Activated T-helper 1 cell treated with anti-CD3 and anti-CD28 coated beads, Interleukin-12 subunit alpha, Interleukin-12 subunit beta, Interleukin-2, Interleukin-4 antibody, amounts not matched to agents 30 ng/mL and 10 ng/mL and 1 ng/mL, durations not matched to agents 14 hours and 24 hours and 36 hours (primary cell): ENCODE measurements around the gene SMAD3. TPM values are rescaled to one million over a fixed set of nuclear protein-coding genes. Genes with fewer than 3 reads are reported as not detected.
A peak's percentile ranks its signal among the peaks of the same experiment; 100 is the strongest.

Experiments
- DNase-seq: peaks from one replicate; pipeline ENCODE4 v3.0.0; 2021; ENCODE audit warnings: low spot score
- H3K27ac Mint-ChIP-seq: one replicate; pipeline ENCODE4 v1.8.0; 2021; ENCODE audit warnings: mild to moderate bottlenecking, mixed read lengths
- H3K27me3 Mint-ChIP-seq: one replicate; pipeline ENCODE4 v1.8.0; 2022; ENCODE audit warnings: mild to moderate bottlenecking, moderate library complexity, mixed read lengths; ENCODE audit not compliant: insufficient read depth
- H3K36me3 Mint-ChIP-seq: one replicate; pipeline ENCODE4 v1.8.0; 2021; ENCODE audit warnings: low read depth, mixed read lengths
- H3K4me1 Mint-ChIP-seq: one replicate; pipeline ENCODE4 v1.8.0; 2021; ENCODE audit warnings: low read depth, mixed read lengths
- H3K4me3 Mint-ChIP-seq: one replicate; pipeline ENCODE4 v1.8.0; 2021; ENCODE audit warnings: mild to moderate bottlenecking, moderate library complexity, mixed read lengths
- H3K9me3 Mint-ChIP-seq: one replicate; pipeline ENCODE4 v1.8.0; 2021; ENCODE audit warnings: mixed read lengths
- intact Hi-C: fragments of 100-400 bp; cut with micrococcal nuclease; formaldehyde crosslinking; loops from one replicate; pipeline ENCODE4 v1.15.1; 2024
- total RNA-seq: library from RNA; stranded (reverse); gene quantifications from 2 replicates; pipeline ENCODE4 v1.2.3, GENCODE V29; 2022

The SMAD3 gene
- total RNA-seq, 1 donor from 2014 or later, result 80.4 TPM

DNA sequence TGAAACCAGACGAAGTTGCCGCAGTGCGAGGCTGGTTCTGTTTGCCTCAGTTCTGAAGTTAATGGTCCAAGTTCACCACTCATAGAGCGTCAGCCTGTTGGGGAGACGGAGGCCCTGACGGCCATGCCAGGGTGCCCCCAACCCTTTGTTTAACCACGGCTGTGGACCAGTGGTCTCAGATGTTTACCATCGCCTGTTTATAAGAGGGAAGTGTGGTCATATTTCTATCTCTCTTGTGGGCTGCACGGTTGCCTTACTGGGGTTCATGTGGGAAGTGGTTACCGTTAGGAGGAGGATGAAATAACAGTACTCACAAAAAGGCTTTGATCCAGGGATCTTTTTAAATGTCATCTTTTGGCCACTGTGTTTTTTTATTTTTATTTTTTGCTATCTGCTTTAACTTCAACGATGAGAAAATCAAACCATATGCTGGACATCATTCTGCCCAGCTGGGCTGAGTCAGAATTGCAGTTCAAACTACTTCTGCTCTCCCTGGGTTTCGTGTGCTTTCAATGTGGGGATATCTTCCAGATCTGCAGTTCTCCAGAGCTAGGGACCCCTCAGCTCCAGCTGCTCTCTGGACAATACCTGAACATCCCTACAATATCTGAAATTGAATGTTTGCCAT, 17.8 kb downstream of the SMAD3 start:
- peaks cover 94% of the 10 kb centered on the region for H3K4me1 Mint-ChIP-seq
- intact Hi-C loops, result loop anchor here (2.0 kb wide), 1 partner anchor 136 kb away; no protein-coding TSS in a partner anchor
- peak overlapping the region; percentile 98 for H3K27ac Mint-ChIP-seq
- no peaks in the 10 kb centered on the region for H3K27me3 Mint-ChIP-seq
- peak overlapping the region; percentile 87 for H3K4me3 Mint-ChIP-seq
- no peaks in the 10 kb centered on the region for H3K9me3 Mint-ChIP-seq
- DNase-seq, result no peak
- H3K36me3 Mint-ChIP-seq, result peaks cover 62% of the 10 kb centered on the region

DNA sequence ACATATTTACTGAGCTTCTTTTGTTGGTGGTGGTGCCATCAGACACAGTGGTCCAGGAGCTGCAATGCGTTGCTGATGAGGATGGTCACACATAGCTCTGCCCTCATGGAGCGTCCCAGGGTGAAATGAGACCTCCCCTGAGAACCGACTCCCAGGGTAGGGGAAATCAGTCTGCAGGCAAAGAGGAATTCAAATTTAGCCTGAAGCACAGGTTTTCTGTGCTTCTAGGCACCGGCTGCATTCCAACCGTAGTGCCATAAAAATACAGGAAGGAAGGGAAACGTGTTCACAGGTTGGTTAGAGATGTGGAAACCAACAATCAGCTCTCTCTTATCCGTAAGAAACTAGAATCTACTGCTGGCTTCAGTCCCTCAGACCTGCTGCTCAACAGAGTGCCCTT, 19.2 kb downstream of the SMAD3 start:
- H3K4me3 Mint-ChIP-seq, result peak overlapping the region; percentile 72
- no peaks in the 10 kb centered on the region for H3K9me3 Mint-ChIP-seq
- no peaks in the 10 kb centered on the region for H3K27me3 Mint-ChIP-seq
- peak overlapping the region; percentile 98 for H3K27ac Mint-ChIP-seq
- DNase-seq, result no peak
- peaks cover 100% of the 10 kb centered on the region for H3K4me1 Mint-ChIP-seq
- intact Hi-C loops, result no loop called here
- peaks cover 63% of the 10 kb centered on the region for H3K36me3 Mint-ChIP-seq

DNA sequence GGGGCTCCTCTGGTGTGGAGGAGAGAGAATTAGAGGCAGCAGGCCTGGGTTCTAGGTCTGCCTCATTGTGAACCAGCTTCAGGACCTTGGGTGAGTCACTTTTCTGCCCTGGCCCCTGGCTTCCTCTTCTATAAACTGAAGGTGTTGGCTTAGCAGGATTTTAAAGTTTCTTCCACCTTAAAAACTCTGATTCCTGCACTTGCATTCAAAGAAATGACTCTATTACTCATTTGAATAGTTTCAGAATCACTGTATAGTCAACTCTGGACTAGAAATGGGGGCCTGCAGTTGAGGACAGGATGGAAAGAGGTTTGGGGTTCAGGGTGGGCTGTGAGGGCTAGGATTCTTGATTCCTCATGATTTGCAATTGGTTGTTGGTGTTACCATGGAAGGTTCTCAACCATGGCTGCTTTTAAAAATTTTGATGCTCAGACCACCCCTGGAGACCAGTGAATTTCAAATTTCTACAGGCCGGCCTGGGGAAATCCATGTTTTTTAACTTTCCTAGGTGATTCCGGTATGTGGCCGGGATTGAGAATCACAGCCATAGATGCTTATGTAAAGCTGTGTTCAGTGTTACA, 19.9 kb downstream of the SMAD3 start:
- peaks cover 56% of the 10 kb centered on the region for H3K36me3 Mint-ChIP-seq
- peaks cover 100% of the 10 kb centered on the region for H3K4me1 Mint-ChIP-seq
- H3K27ac Mint-ChIP-seq, result peak overlapping the region; percentile 98
- peak overlapping the region; percentile 72 for H3K4me3 Mint-ChIP-seq
- no peaks in the 10 kb centered on the region for H3K9me3 Mint-ChIP-seq
- peak; percentile 51 for DNase-seq
- H3K27me3 Mint-ChIP-seq, result no peaks in the 10 kb centered on the region
- intact Hi-C loops, result loop anchor here (1.0 kb wide), 7 partner anchors 36 to 222 kb away; partner anchors contain the start of genes AAGAB and IQCH

DNA sequence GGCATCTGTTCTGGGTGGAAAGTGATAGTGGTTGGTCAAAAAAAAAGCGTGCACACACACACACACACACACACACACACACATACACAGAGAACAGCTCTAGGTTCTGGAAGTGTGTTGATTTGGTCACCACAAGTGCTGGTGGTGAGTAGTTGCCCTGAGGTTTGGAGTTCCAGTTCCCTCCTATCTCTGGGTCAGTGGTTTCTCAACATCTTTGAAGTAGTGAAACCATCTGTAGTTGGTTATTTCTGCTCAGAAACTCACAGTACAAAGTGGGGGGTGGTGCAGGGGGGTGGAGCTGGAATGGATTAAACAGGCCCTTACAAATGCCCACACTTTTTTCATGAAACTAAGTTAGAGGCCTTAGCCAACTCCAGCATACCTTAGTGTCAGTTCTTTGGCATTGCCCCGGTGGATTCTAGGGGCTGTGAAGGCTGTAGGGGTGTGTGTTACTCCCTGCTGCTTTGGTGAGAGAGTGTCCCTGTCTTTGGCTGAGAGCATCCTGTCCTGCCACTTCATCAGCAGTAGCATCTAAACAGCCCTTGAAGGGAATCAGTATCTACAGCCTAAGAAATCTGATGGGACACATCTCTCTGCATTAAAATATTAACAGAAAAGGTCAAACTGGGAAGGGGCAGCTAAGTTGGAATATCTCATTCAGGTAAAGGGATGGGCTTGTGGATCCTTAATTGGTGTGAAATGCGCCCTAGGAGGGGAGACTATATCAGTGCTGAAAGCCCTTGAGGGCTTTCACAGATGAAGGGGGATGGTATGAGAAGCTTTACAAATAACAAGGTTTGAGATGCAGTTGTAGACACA, 20.6 kb downstream of the SMAD3 start:
- DNase-seq, result peak; percentile 40
- H3K4me1 Mint-ChIP-seq, result peaks cover 100% of the 10 kb centered on the region
- H3K27me3 Mint-ChIP-seq, result no peaks in the 10 kb centered on the region
- peak overlapping the region; percentile 98 for H3K27ac Mint-ChIP-seq
- peaks cover 50% of the 10 kb centered on the region for H3K36me3 Mint-ChIP-seq
- H3K4me3 Mint-ChIP-seq, result peak overlapping the region; percentile 72
- no peaks in the 10 kb centered on the region for H3K9me3 Mint-ChIP-seq
- intact Hi-C loops, result loop anchor here (1.0 kb wide), 7 partner anchors 35 to 221 kb away; partner anchors contain the start of genes AAGAB and IQCH

DNA sequence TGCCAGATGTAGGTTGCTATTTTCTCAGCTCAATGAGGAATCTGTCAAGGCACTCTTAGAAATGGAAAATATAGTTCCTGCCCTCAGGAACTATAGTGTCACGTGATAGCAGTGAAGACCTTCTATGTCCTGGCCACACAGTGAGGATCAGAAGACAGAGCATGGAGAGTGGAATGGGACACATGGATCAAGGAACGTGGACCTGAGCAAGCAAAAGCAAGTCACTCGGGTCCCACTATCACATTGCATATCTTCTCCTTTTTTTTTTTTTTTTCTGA, 21.2 kb downstream of the SMAD3 start:
- Mint-ChIP-seq H3K27me3 (no peaks in the 10 kb centered on the region), H3K27ac (peak overlapping the region; percentile 98), H3K4me1 (peaks cover 100% of the 10 kb centered on the region), H3K9me3 (no peaks in the 10 kb centered on the region), H3K4me3 (peak overlapping the region; percentile 72), H3K36me3 (peaks cover 47% of the 10 kb centered on the region)
- intact Hi-C loops, result no loop called here
- no peak for DNase-seq

DNA sequence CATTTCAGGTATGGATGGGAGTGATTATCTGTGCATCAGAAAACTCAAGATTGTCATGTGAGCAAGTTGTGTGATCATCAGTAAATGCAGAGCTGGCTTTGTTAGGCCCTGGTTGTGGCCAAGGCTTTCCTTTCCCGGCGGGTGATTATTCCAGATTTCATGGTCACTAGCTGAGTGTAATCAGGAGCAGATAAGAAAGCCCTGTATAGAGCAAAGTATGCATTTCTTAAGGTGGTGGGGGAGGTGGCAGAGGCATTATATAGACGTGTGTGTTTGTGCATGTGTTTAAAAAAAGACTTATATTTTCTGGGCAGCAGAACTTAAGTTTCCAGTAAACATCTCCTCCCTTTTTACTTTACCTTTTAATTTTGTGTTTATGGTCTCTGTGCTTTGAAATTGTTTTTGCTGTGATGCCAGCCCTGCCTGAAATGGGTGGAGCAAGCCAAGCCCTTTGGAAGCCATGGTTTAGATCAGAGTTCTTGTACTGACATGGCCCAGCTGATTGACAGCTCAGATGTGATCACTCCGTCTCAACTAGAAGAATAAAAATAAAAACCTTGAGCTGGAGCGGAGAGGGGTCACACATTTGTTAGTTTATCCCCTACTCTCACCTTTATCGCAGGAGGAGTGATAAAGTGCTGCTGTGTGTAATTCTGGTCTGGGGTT, 22.2 kb downstream of the SMAD3 start:
- peaks cover 45% of the 10 kb centered on the region for H3K36me3 Mint-ChIP-seq
- H3K27ac Mint-ChIP-seq, result peak overlapping the region; percentile 98
- peaks cover 100% of the 10 kb centered on the region for H3K4me1 Mint-ChIP-seq
- H3K9me3 Mint-ChIP-seq, result no peaks in the 10 kb centered on the region
- no peaks in the 10 kb centered on the region for H3K27me3 Mint-ChIP-seq
- intact Hi-C loops, result no loop called here
- DNase-seq, result no peak
- peak overlapping the region; percentile 69 for H3K4me3 Mint-ChIP-seq

DNA sequence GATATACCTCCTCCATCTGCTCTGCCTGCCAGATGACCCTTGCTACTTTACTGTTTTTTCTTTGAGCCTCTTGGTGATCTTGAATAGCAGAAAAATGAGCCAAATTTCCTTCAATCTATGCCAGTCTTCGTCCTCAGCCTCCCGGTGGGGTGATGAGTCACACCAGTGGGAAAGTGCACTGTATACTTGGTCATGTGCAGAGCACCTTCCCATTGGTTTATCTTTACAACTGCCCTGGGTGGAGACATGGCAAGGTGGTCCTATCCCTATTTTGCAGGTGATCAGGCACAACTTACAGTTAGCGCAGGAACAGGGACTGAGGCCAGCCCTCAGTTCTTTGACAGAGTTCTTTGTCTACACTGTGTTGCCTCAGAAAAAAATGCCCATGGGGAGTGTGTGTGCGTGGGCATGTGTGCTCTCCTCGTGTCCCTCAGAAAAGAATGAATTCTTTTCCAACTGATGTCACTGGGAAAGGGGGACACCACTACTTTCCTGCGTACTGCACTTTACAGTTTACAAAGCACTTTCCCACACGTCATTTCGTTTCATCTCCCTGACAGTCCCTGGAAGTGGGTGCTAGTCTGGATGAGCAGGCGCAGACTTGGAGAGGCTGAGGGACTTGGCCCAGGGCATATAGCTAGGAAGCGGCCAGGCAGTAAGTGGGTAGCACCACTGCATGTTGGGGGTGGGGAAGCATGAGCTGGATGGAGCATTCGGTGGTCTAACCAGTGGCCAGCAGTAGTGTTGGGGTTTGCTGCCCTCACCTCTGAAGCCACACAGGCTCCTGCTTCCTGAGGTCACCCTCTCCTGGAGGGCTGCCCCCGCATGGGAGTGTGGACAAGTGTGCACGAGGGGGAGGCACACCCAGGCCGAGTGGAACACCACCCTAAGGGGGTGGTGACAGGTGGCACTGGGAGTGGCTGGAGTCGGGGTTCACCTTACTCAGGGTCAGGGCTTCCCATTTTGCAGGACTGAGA, 24.1 kb downstream of the SMAD3 start:
- H3K4me3 Mint-ChIP-seq, result peak overlapping the region; percentile 83
- H3K9me3 Mint-ChIP-seq, result no peaks in the 10 kb centered on the region
- peaks cover 100% of the 10 kb centered on the region for H3K4me1 Mint-ChIP-seq
- H3K36me3 Mint-ChIP-seq, result peaks cover 47% of the 10 kb centered on the region
- intact Hi-C loops, result no loop called here
- H3K27me3 Mint-ChIP-seq, result no peaks in the 10 kb centered on the region
- peak overlapping the region; percentile 94 for H3K27ac Mint-ChIP-seq
- DNase-seq, result no peak

GRCh38 chr15:67090297-67091070, 25.1 kb downstream of the SMAD3 start:
- H3K27me3 Mint-ChIP-seq, result no peaks in the 10 kb centered on the region
- peaks cover 54% of the 10 kb centered on the region for H3K36me3 Mint-ChIP-seq
- DNase-seq, result no peak
- H3K9me3 Mint-ChIP-seq, result no peaks in the 10 kb centered on the region
- peaks cover 100% of the 10 kb centered on the region for H3K4me1 Mint-ChIP-seq
- peak overlapping the region; percentile 83 for H3K4me3 Mint-ChIP-seq
- intact Hi-C loops, result loop anchor here (1.0 kb wide), 2 partner anchors 8 to 11 kb away; no protein-coding TSS in a partner anchor
- H3K27ac Mint-ChIP-seq, result peak overlapping the region; percentile 94

DNA sequence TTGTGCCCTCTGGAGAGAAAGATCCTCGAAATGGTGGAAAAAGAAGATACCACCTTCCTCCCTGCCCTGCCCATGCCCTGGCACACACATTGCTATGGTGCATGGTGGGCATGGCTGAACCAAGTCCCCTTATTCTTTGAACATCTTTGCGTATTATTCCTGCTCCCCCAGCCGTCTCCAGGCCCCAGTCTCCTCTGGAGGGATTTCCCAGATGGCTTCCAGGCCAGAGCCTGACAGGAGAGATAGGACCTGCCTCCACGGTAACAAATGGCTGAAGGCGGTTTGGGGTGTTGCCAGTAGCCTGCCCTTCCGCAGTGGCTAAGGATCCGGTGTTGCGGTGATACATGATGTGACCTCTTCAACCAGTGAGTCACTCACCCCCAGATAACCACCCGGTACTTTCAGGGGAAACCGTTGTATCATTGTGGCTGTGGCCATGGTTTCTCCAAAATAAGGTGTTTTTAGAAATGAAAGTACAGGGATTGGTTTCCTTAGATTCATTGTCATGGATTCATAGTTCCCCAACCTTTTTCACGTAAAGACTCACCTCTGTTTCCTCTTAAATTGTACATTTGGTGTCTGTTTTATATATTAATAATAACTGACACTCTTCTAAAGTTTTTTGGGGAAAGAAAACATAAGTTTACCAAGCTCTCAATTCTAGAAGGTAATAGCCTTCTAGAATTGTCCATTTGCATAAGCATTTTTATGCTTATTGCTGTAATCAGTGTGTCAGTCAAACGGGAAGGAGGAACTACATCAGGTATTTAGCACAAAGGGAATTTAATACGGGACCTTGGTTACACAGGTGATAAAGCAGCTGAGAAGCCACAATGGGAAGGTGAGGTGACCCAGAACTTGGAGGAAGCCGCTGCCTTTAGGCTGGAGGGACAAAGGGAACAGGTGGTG, 25.9 kb downstream of the SMAD3 start:
- peaks cover 58% of the 10 kb centered on the region for H3K36me3 Mint-ChIP-seq
- H3K27ac Mint-ChIP-seq, result peak overlapping the region; percentile 94
- H3K9me3 Mint-ChIP-seq, result no peaks in the 10 kb centered on the region
- peak; percentile 84 for DNase-seq
- H3K27me3 Mint-ChIP-seq, result no peaks in the 10 kb centered on the region
- H3K4me3 Mint-ChIP-seq, result peak overlapping the region; percentile 83
- H3K4me1 Mint-ChIP-seq, result peaks cover 100% of the 10 kb centered on the region
- intact Hi-C loops, result loop anchor here (1.0 kb wide), 2 partner anchors 9 to 10 kb away; no protein-coding TSS in a partner anchor

GRCh38 chr15:67091980-67092677, 26.7 kb downstream of the SMAD3 start:
- Mint-ChIP-seq H3K27me3 (no peaks in the 10 kb centered on the region), H3K27ac (peak overlapping the region; percentile 94), H3K4me3 (peak overlapping the region; percentile 83), H3K9me3 (no peaks in the 10 kb centered on the region), H3K36me3 (peaks cover 60% of the 10 kb centered on the region), H3K4me1 (peaks cover 100% of the 10 kb centered on the region)
- DNase-seq, result no peak
- intact Hi-C loops, result loop anchor here (1.0 kb wide), 2 partner anchors 9 to 10 kb away; no protein-coding TSS in a partner anchor
